ENCODE results near the gene PLD5.
"Not testable (repeated sequence)": the region's sequence is repeated elsewhere in the genome, so short reads cannot be mapped to it uniquely, and the experiment has no call there.

The PLD5 gene

GRCh38 chr1:242140836-242141235, 383.7 kb downstream of the PLD5 start:
- DNase-seq (ENCODE audit: low spot score), result no peak

GRCh38 chr1:242139986-242140385, 384.5 kb downstream of the PLD5 start:
- no peak for DNase-seq (ENCODE audit: low spot score)

GRCh38 chr1:242139442-242139841, 385.1 kb downstream of the PLD5 start:
- DNase-seq (ENCODE audit: low spot score), result no peak

- no peak for DNase-seq (ENCODE audit: low spot score)
Measured at GRCh38 chr1:242133796-242134195, 390.7 kb downstream of the PLD5 start.

GRCh38 chr1:242133351-242133750, 391.1 kb downstream of the PLD5 start:
- DNase-seq (ENCODE audit: low spot score), result no peak

- no peak for DNase-seq (ENCODE audit: low spot score)
Measured at GRCh38 chr1:242132121-242132817, 392.2 kb downstream of the PLD5 start.

- DNase-seq (ENCODE audit: low spot score), result no peak
Measured at GRCh38 chr1:242128951-242129502, 395.5 kb downstream of the PLD5 start.

- DNase-seq (ENCODE audit: low spot score), result no peak
Measured at GRCh38 chr1:242120432-242120831, 404.1 kb downstream of the PLD5 start.

- no peak for DNase-seq (ENCODE audit: low spot score)
Measured at GRCh38 chr1:242100921-242101320, 423.6 kb downstream of the PLD5 start.

- not testable (repeated sequence) for DNase-seq (ENCODE audit: low spot score)
Measured at GRCh38 chr1:242097283-242097682, 427.2 kb downstream of the PLD5 start.

GRCh38 chr1:242093116-242093515, 431.4 kb downstream of the PLD5 start:
- no peak for DNase-seq (ENCODE audit: low spot score)

- DNase-seq (ENCODE audit: low spot score), result no peak
Measured at GRCh38 chr1:242089911-242090310, 434.6 kb downstream of the PLD5 start.

- no peak for DNase-seq (ENCODE audit: low spot score)
Measured at GRCh38 chr1:242088875-242089274, 435.6 kb downstream of the PLD5 start.

- no peak for DNase-seq (ENCODE audit: low spot score)
Measured at GRCh38 chr1:242086706-242087105, 437.8 kb downstream of the PLD5 start.

GRCh38 chr1:242086093-242086492, 438.4 kb downstream of the PLD5 start:
- no peak for DNase-seq (ENCODE audit: low spot score)

- DNase-seq (ENCODE audit: low spot score), result no peak
Measured at GRCh38 chr1:242083742-242084141, 440.8 kb downstream of the PLD5 start.

GRCh38 chr1:242081446-242081845, 443.1 kb downstream of the PLD5 start:
- DNase-seq (ENCODE audit: low spot score), result no peak

GRCh38 chr1:242065813-242066212, 458.7 kb downstream of the PLD5 start:
- DNase-seq (ENCODE audit: low spot score), result no peak

GRCh38 chr1:242062271-242062670, 462.2 kb downstream of the PLD5 start:
- DNase-seq (ENCODE audit: low spot score), result no peak

- DNase-seq (ENCODE audit: low spot score), result no peak
Measured at GRCh38 chr1:242059976-242060375, 464.5 kb downstream of the PLD5 start.

- DNase-seq (ENCODE audit: low spot score), result not testable (repeated sequence)
Measured at GRCh38 chr1:242058582-242058981, 465.9 kb downstream of the PLD5 start.

GRCh38 chr1:242058181-242058580, 466.3 kb downstream of the PLD5 start:
- not testable (repeated sequence) for DNase-seq (ENCODE audit: low spot score)

GRCh38 chr1:242057745-242058115, 466.8 kb downstream of the PLD5 start:
- DNase-seq (ENCODE audit: low spot score), result no peak
